Uterus (tissue), 2 donors: ENCODE data around the gene KIT.

Experiments
- POLR2A ChIP-seq, 2 donors: fragments of 450-650 bp; IDR thresholded peaks; one replicate each; pipeline ENCODE4 v1.6.1; 2016; ENCODE audit warnings: antibody characterized with exemption in 2 of 2, mild to moderate bottlenecking in 1 of 2, moderate library complexity in 1 of 2
- TF ChIP-seq, protein P1 (sequence below), 4 experiments: fragments of 200-600 bp in 2 of 4; fragments of 450-650 bp in 2 of 4; sonication (generic) in 2 of 4; IDR thresholded peaks; one replicate each; pipeline ENCODE4 v1.5.1; 2016 to 2019; ENCODE audit warnings: antibody characterized with exemption in 4 of 4, mild to moderate bottlenecking in 2 of 4, moderate library complexity in 1 of 4

DNA sequence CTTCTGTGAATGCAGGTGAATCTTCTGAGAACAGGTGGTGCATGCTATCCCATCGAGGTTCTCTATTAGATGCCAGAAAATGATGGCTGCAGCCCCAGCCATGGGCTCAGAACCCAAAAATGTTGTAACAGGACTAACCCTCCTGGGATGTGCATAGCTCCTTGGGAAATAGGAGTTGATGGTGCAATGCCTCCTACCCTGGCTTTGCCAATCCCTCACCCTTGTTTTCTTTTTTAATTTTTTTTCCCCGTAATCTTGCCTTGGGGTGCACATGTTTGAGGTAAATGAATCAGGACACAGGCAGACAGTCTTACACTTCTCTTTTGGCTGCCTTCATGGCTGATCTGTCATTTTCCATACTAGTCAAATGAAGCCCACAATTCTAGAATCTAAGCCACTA, 96.6 kb downstream of the KIT start:
- TF ChIP-seq, protein P1, sequence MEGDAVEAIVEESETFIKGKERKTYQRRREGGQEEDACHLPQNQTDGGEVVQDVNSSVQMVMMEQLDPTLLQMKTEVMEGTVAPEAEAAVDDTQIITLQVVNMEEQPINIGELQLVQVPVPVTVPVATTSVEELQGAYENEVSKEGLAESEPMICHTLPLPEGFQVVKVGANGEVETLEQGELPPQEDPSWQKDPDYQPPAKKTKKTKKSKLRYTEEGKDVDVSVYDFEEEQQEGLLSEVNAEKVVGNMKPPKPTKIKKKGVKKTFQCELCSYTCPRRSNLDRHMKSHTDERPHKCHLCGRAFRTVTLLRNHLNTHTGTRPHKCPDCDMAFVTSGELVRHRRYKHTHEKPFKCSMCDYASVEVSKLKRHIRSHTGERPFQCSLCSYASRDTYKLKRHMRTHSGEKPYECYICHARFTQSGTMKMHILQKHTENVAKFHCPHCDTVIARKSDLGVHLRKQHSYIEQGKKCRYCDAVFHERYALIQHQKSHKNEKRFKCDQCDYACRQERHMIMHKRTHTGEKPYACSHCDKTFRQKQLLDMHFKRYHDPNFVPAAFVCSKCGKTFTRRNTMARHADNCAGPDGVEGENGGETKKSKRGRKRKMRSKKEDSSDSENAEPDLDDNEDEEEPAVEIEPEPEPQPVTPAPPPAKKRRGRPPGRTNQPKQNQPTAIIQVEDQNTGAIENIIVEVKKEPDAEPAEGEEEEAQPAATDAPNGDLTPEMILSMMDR (IDR thresholded peaks at IDR 0.05): no peak
- no peak for TF ChIP-seq POLR2A (IDR thresholded peaks at IDR 0.05)
